HEK293 (cell line): ENCODE results near the gene ITGB2.

ENCODE experiments used
- EGR2 ChIP-seq: fragments of 450-650 bp; formaldehyde crosslinking; IDR thresholded peaks from 2 replicates; pipeline ENCODE4 v1.5.1; 2016; ENCODE audit warnings: low read depth, missing biosample characterization, missing genetic modification characterization
- GFI1B ChIP-seq: fragments of 450-650 bp; formaldehyde crosslinking; IDR thresholded peaks from 2 replicates; pipeline ENCODE4 v1.5.1; 2016; ENCODE audit warnings: missing biosample characterization, missing genetic modification characterization
- HOXC10 ChIP-seq: sonication (generic); formaldehyde crosslinking; IDR thresholded peaks from 2 replicates; pipeline ENCODE4 v1.8.1; 2023; ENCODE audit warnings: mild to moderate bottlenecking, missing genetic modification reagents
- KLF10 ChIP-seq: fragments of 450-650 bp; IDR thresholded peaks from 2 replicates; pipeline ENCODE4 v1.5.1; 2018; ENCODE audit warnings: missing biosample characterization, mild to moderate bottlenecking, missing genetic modification characterization
- OVOL3 ChIP-seq: fragments of 450-650 bp; formaldehyde crosslinking; IDR thresholded peaks from 2 replicates; pipeline ENCODE4 v1.5.1; 2016; ENCODE audit warnings: missing biosample characterization, missing genetic modification characterization
- SP3 ChIP-seq: fragments of 450-650 bp; formaldehyde crosslinking; IDR thresholded peaks from 2 replicates; pipeline ENCODE4 v1.5.1; 2016; ENCODE audit warnings: missing biosample characterization, missing genetic modification characterization
- SP7 ChIP-seq: fragments of 450-650 bp; formaldehyde crosslinking; IDR thresholded peaks from 2 replicates; pipeline ENCODE4 v1.5.1; 2016; ENCODE audit warnings: missing biosample characterization, missing genetic modification characterization
- TRIM28 ChIP-seq: IDR thresholded peaks from 2 replicates; pipeline ENCODE4 v1.6.1; 2011; ENCODE audit warnings: low read length, control low read depth, borderline replicate concordance
- WT1 ChIP-seq: fragments of 450-650 bp; formaldehyde crosslinking; IDR thresholded peaks from 2 replicates; pipeline ENCODE4 v1.5.1; 2016; ENCODE audit warnings: missing biosample characterization, missing genetic modification characterization
- ZBTB48 ChIP-seq: fragments of 450-650 bp; formaldehyde crosslinking; IDR thresholded peaks from 2 replicates; pipeline ENCODE4 v1.5.1; 2016; ENCODE audit warnings: missing biosample characterization, missing genetic modification characterization
- ZBTB8A ChIP-seq: fragments of 450-650 bp; formaldehyde crosslinking; IDR thresholded peaks from 2 replicates; pipeline ENCODE4 v1.5.1; 2016; ENCODE audit warnings: missing biosample characterization, missing genetic modification characterization
- ZIC2 ChIP-seq: fragments of 450-650 bp; formaldehyde crosslinking; IDR thresholded peaks from 2 replicates; pipeline ENCODE4 v1.5.1; 2016; ENCODE audit warnings: missing biosample characterization, missing genetic modification characterization
- ZNF132 ChIP-seq: fragments of 450-650 bp; formaldehyde crosslinking; IDR thresholded peaks from 2 replicates; pipeline ENCODE4 v1.5.1; 2017; ENCODE audit warnings: missing biosample characterization, missing genetic modification characterization, borderline replicate concordance
- ZNF324 ChIP-seq: fragments of 450-650 bp; formaldehyde crosslinking; IDR thresholded peaks from 2 replicates; pipeline ENCODE4 v1.5.1; 2016; ENCODE audit warnings: missing biosample characterization, missing genetic modification characterization
- ZNF416 ChIP-seq: fragments of 450-650 bp; formaldehyde crosslinking; IDR thresholded peaks from 2 replicates; pipeline ENCODE4 v1.5.1; 2016; ENCODE audit warnings: missing biosample characterization, missing genetic modification characterization
- ZNF433 ChIP-seq: fragments of 450-650 bp; formaldehyde crosslinking; IDR thresholded peaks from 2 replicates; pipeline ENCODE4 v1.5.1; 2016; ENCODE audit warnings: missing biosample characterization, missing genetic modification characterization, low read depth
- ZNF510 ChIP-seq: fragments of 450-650 bp; formaldehyde crosslinking; IDR thresholded peaks from 2 replicates; pipeline ENCODE4 v1.5.1; 2018; ENCODE audit warnings: mild to moderate bottlenecking, missing genetic modification characterization, missing biosample characterization; ENCODE audit not compliant: insufficient replicate concordance
- ZNF610 ChIP-seq: fragments of 450-650 bp; formaldehyde crosslinking; IDR thresholded peaks from 2 replicates; pipeline ENCODE4 v1.5.1; 2016; ENCODE audit warnings: missing biosample characterization, missing genetic modification characterization, borderline replicate concordance
- ZNF747 ChIP-seq: fragments of 450-650 bp; formaldehyde crosslinking; IDR thresholded peaks from 2 replicates; pipeline ENCODE4 v1.5.1; 2016; ENCODE audit warnings: missing biosample characterization, missing genetic modification characterization
- ZNF76 ChIP-seq: fragments of 450-650 bp; formaldehyde crosslinking; IDR thresholded peaks from 2 replicates; pipeline ENCODE4; 2016; ENCODE audit warnings: low read depth, missing biosample characterization, missing genetic modification characterization, borderline replicate concordance
- ZSCAN30 ChIP-seq: fragments of 450-650 bp; IDR thresholded peaks from 2 replicates; pipeline ENCODE4 v1.5.1; 2018; ENCODE audit warnings: missing biosample characterization, mild to moderate bottlenecking, missing genetic modification characterization, moderate library complexity
- TF ChIP-seq, protein P1 (sequence below): fragments of 450-650 bp; formaldehyde crosslinking; IDR thresholded peaks from 2 replicates; pipeline ENCODE4 v1.5.1; 2016; ENCODE audit warnings: missing biosample characterization, missing genetic modification characterization
- TF ChIP-seq, protein P2 (sequence below): fragments of 450-650 bp; formaldehyde crosslinking; IDR thresholded peaks from 2 replicates; pipeline ENCODE4 v1.5.1; 2016; ENCODE audit warnings: missing biosample characterization, missing genetic modification characterization, low read depth
- TF ChIP-seq, protein P3 (sequence below): fragments of 450-650 bp; formaldehyde crosslinking; IDR thresholded peaks from 2 replicates; pipeline ENCODE4 v1.5.1; 2017; ENCODE audit warnings: missing biosample characterization, mild to moderate bottlenecking, missing genetic modification characterization, moderate library complexity
- TF ChIP-seq, protein P4 (sequence below): fragments of 450-650 bp; formaldehyde crosslinking; conservative IDR thresholded peaks from 2 replicates; pipeline ENCODE4 v1.5.1; 2016; ENCODE audit warnings: low read depth, missing biosample characterization, missing genetic modification characterization
- TF ChIP-seq, protein P5 (sequence below): fragments of 450-650 bp; formaldehyde crosslinking; IDR thresholded peaks from 2 replicates; pipeline ENCODE4 v1.5.1; 2016; ENCODE audit warnings: missing biosample characterization, missing genetic modification characterization
- TF ChIP-seq, protein P6 (sequence below): sonication (generic); formaldehyde crosslinking; IDR thresholded peaks from 2 replicates; pipeline ENCODE4 v1.8.1; 2022; ENCODE audit warnings: mild to moderate bottlenecking, moderate library complexity, missing genetic modification reagents

The ITGB2 gene

DNA sequence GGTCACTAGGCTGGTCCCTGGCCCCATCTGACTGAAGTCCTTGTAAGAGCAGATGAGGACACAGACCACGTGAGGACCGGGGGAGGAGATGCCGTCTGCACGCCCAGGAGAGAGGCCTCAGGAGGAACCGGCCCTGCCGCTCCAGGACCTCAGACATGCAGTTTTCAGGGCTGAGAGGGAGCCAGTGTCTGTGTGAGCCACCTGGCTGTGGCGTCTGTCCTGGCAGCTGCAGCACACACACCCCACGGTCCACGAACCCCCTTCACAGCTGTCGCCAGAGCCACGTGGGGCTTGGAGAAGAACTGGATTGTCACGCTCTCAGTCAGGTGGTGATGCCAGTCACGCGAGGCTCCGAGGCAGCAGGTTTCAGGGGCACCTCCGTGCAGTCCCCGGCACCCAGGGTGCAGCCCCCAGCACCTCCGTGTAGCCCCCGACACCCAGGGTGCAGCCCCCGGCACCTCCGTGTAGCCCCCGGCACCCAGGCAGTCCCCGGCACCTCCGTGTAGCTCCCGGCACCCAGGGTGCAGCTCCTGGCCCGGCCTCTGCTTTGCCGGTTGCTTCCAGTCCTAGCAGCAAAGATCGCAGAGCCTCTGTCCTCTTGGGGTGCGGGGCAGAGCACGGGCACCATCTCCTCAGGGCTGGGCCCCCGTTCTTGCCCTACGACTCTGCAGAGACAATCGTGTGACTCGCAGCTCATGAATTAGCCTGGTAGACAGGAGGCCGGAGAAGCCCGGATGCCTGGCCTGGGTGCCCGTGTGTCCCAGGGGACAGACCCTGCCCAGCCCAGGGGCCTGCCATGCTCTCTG, 83.8 kb downstream of the ITGB2 start (continued):
- TF ChIP-seq, protein P1, sequence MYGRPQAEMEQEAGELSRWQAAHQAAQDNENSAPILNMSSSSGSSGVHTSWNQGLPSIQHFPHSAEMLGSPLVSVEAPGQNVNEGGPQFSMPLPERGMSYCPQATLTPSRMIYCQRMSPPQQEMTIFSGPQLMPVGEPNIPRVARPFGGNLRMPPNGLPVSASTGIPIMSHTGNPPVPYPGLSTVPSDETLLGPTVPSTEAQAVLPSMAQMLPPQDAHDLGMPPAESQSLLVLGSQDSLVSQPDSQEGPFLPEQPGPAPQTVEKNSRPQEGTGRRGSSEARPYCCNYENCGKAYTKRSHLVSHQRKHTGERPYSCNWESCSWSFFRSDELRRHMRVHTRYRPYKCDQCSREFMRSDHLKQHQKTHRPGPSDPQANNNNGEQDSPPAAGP: no peak
- TF ChIP-seq ZNF132 (tag by site-specific recombination) (no peak), OVOL3 (tag by site-specific recombination) (no peak), GFI1B (tag by site-specific recombination) (no peak), WT1 (tag by site-specific recombination) (peak; percentile 15; the same call in 1 of the 2 replicates), ZNF416 (tag by site-specific recombination) (no peak), SP3 (tag by site-specific recombination) (no peak), EGR2 (tag by site-specific recombination) (peak; percentile 31), ZIC2 (tag by site-specific recombination) (peak; percentile 64; the same call in 1 of the 2 replicates), ZNF433 (tag by site-specific recombination) (no peak), HOXC10 (CRISPR knock-in tag) (no peak), SP7 (tag by site-specific recombination) (no peak), ZNF324 (tag by site-specific recombination) (0 out of 2 replicates have a peak, but pooled peaks have one; percentile 30), ZNF747 (tag by site-specific recombination) (no peak), TRIM28 (no peak), ZBTB8A (tag by site-specific recombination) (no peak), ZBTB48 (tag by site-specific recombination) (no peak), KLF10 (tag by site-specific recombination) (no peak), ZNF610 (tag by site-specific recombination) (no peak), ZNF510 (no peak), ZSCAN30 (tag by site-specific recombination) (no peak), ZNF76 (tag by site-specific recombination) (no peak)
- TF ChIP-seq, protein P2, sequence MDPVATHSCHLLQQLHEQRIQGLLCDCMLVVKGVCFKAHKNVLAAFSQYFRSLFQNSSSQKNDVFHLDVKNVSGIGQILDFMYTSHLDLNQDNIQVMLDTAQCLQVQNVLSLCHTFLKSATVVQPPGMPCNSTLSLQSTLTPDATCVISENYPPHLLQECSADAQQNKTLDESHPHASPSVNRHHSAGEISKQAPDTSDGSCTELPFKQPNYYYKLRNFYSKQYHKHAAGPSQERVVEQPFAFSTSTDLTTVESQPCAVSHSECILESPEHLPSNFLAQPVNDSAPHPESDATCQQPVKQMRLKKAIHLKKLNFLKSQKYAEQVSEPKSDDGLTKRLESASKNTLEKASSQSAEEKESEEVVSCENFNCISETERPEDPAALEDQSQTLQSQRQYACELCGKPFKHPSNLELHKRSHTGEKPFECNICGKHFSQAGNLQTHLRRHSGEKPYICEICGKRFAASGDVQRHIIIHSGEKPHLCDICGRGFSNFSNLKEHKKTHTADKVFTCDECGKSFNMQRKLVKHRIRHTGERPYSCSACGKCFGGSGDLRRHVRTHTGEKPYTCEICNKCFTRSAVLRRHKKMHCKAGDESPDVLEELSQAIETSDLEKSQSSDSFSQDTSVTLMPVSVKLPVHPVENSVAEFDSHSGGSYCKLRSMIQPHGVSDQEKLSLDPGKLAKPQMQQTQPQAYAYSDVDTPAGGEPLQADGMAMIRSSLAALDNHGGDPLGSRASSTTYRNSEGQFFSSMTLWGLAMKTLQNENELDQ: no peak
- TF ChIP-seq, protein P3, sequence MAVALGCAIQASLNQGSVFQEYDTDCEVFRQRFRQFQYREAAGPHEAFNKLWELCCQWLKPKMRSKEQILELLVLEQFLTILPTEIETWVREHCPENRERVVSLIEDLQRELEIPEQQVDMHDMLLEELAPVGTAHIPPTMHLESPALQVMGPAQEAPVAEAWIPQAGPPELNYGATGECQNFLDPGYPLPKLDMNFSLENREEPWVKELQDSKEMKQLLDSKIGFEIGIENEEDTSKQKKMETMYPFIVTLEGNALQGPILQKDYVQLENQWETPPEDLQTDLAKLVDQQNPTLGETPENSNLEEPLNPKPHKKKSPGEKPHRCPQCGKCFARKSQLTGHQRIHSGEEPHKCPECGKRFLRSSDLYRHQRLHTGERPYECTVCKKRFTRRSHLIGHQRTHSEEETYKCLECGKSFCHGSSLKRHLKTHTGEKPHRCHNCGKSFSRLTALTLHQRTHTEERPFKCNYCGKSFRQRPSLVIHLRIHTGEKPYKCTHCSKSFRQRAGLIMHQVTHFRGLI (tag by site-specific recombination): no peak
- TF ChIP-seq, protein P4, sequence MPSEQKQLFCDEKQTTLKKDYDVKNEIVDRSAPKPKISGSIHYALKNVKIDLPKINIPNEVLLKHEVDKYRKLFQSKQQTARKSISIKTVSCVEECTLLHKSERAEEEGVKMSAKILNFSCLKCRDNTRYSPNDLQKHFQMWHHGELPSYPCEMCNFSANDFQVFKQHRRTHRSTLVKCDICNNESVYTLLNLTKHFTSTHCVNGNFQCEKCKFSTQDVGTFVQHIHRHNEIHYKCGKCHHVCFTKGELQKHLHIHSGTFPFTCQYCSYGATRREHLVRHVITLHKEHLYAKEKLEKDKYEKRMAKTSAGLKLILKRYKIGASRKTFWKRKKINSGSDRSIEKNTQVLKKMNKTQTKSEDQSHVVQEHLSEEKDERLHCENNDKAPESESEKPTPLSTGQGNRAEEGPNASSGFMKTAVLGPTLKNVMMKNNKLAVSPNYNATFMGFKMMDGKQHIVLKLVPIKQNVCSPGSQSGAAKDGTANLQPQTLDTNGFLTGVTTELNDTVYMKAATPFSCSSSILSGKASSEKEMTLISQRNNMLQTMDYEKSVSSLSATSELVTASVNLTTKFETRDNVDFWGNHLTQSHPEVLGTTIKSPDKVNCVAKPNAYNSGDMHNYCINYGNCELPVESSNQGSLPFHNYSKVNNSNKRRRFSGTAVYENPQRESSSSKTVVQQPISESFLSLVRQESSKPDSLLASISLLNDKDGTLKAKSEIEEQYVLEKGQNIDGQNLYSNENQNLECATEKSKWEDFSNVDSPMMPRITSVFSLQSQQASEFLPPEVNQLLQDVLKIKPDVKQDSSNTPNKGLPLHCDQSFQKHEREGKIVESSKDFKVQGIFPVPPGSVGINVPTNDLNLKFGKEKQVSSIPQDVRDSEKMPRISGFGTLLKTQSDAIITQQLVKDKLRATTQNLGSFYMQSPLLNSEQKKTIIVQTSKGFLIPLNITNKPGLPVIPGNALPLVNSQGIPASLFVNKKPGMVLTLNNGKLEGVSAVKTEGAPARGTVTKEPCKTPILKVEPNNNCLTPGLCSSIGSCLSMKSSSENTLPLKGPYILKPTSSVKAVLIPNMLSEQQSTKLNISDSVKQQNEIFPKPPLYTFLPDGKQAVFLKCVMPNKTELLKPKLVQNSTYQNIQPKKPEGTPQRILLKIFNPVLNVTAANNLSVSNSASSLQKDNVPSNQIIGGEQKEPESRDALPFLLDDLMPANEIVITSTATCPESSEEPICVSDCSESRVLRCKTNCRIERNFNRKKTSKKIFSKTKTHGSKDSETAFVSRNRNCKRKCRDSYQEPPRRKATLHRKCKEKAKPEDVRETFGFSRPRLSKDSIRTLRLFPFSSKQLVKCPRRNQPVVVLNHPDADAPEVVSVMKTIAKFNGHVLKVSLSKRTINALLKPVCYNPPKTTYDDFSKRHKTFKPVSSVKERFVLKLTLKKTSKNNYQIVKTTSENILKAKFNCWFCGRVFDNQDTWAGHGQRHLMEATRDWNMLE: no peak
- TF ChIP-seq, protein P5, sequence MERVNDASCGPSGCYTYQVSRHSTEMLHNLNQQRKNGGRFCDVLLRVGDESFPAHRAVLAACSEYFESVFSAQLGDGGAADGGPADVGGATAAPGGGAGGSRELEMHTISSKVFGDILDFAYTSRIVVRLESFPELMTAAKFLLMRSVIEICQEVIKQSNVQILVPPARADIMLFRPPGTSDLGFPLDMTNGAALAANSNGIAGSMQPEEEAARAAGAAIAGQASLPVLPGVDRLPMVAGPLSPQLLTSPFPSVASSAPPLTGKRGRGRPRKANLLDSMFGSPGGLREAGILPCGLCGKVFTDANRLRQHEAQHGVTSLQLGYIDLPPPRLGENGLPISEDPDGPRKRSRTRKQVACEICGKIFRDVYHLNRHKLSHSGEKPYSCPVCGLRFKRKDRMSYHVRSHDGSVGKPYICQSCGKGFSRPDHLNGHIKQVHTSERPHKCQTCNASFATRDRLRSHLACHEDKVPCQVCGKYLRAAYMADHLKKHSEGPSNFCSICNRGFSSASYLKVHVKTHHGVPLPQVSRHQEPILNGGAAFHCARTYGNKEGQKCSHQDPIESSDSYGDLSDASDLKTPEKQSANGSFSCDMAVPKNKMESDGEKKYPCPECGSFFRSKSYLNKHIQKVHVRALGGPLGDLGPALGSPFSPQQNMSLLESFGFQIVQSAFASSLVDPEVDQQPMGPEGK (tag by site-specific recombination): peak; percentile 40; the same call in 1 of the 2 replicates
- TF ChIP-seq, protein P6, sequence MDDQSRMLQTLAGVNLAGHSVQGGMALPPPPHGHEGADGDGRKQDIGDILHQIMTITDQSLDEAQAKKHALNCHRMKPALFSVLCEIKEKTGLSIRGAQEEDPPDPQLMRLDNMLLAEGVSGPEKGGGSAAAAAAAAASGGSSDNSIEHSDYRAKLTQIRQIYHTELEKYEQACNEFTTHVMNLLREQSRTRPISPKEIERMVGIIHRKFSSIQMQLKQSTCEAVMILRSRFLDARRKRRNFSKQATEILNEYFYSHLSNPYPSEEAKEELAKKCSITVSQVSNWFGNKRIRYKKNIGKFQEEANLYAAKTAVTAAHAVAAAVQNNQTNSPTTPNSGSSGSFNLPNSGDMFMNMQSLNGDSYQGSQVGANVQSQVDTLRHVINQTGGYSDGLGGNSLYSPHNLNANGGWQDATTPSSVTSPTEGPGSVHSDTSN: no peak
